GM18858 (cell line): Measurements from ENCODE around the gene NEDD4L.

Experiments used
- ATAC-seq: cut with Tn5 transposase; IDR thresholded peaks from one replicate; pipeline ENCODE4 v1.9.1; 2021; ENCODE audit not compliant: unreplicated experiment

The NEDD4L gene

DNA sequence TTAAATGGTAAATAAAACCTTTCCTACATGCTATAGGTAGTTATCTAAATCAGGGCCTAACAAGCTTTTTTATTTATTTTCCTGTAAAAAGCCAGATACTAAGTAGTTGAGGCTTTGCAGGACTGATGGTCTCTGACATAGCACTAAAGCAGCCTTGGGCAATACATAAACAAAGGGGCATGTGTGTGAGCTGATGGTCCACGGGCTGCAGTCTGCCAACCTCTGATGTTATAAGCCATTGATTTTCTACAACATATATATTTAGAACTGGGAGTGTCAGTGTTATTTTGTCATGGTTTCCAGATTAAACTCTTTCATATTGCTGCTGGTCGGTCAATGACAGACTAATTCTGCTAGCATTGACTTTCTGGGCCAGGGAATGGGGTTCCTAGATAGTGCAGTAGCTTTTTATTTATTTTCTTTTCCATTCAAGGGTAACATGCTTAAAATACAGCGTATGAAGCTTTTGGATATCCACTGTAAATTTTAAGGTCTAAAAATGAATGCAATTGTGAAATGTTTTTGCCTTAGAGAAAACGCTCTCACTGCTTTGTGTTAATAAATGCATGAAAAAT lies 134.0 kb downstream of the NEDD4L start:
- no peak for ATAC-seq

- no peak for ATAC-seq
These were observed 134.5 kb downstream of the NEDD4L start for GRCh38 chr18:58178511-58178910.

GRCh38 chr18:58180172-58180571 lies 136.1 kb downstream of the NEDD4L start:
- ATAC-seq = no peak

GRCh38 chr18:58180738-58181353 lies 136.8 kb downstream of the NEDD4L start:
- ATAC-seq = no peak

DNA sequence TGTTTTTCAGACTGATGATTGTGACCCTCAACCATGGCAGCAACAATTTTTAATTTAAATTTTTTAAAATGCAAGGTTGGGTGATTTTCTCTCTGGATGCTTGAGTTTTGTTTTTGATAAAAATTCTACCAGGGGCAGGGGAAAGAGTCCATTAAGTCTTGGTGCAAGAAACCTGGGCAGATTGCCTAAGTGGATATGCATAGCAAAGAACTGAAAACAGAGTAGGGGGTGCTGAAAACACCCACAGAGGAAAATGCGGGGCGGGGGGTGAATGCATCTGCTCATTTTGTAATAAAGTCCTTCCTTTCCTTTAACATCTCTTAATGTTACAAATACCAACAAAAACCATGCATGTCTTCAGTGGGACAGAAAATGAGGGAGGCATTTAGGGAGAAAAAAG lies 138.0 kb downstream of the NEDD4L start:
- ATAC-seq = no peak

DNA sequence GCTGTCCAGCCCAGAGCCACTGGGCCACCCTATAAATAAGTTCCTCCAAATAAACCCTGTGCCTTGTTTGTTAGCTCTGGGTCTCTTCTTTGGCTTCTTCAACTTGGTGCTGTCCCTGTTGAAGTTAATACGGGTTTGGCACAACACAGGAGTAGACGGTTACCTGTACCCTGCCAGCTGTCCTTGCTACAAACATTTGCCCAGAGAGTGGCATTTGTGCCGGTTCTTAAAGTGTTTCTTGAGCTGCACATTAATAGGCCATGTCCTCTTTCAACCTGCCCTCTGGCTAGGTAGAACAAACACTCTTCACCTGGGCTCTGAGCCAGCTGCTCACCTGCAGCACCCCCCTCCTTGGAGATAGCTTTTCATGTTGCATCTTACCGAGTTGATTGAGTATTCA lies 139.2 kb downstream of the NEDD4L start:
- ATAC-seq = no peak

DNA sequence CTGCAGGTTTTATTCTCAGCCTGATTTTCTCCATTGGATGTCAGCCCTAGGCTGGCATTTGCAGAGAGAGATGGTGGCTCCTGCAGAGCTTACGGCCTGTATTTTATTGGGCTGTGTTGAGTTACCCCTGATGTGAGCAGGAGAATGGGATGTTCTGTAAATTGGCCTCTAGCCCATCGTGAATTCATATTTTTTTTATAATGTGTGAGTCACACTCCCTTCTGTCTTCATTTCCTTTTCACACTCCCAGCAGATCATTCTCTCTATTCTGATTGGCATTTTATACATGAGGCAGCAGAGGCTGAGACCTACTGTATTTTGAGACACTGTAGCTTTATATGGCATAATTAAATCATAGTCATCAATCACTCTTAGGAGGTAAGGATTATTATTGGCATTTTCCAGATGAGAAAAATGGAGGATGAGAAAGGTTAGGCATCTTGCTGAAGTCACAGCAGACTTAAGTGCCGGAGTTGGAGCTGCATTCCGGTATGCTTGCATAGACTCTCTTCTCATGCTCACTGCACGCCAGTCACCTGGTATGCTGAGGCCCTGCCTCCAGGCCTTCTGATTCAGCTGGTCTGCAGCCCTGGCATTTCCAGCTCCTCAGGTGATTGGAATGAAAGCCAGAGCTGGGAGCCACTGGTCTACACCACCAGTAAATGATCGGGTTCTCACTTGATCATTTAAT lies 142.4 kb downstream of the NEDD4L start:
- ATAC-seq = no peak

- no peak for ATAC-seq
These were observed 143.6 kb downstream of the NEDD4L start for GRCh38 chr18:58187674-58188073.

- no peak for ATAC-seq
These were observed 145.0 kb downstream of the NEDD4L start for GRCh38 chr18:58188996-58189395.

GRCh38 chr18:58190842-58191530 lies 147.0 kb downstream of the NEDD4L start:
- no peak for ATAC-seq

- ATAC-seq = no peak
These were observed 147.6 kb downstream of the NEDD4L start for GRCh38 chr18:58191626-58192025.

- no peak for ATAC-seq
These were observed 148.5 kb downstream of the NEDD4L start for GRCh38 chr18:58192519-58192918.

DNA sequence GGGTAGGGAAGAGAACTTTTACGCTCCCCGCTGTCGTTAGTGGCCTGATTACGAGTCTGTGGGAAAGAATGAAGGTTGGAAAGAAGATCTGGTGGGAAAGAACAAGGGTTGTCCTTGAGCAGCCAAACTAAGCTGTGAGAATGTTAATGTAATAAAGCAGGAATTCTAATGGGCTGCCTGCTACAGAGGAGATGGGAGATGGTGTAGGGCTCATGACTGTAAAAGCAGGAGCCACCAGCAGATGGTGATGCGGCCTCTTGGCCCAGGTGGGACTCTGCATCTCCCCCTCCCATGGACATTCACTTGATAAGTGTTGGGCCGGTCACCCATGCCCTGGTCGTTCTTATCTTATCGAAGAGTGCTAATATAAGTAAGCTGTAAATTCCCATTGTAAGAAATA lies 150.0 kb downstream of the NEDD4L start:
- ATAC-seq = no peak

- ATAC-seq = no peak
These were observed 151.3 kb downstream of the NEDD4L start for GRCh38 chr18:58195278-58195765.

- no peak for ATAC-seq
These were observed 152.1 kb downstream of the NEDD4L start for GRCh38 chr18:58196164-58196563.

DNA sequence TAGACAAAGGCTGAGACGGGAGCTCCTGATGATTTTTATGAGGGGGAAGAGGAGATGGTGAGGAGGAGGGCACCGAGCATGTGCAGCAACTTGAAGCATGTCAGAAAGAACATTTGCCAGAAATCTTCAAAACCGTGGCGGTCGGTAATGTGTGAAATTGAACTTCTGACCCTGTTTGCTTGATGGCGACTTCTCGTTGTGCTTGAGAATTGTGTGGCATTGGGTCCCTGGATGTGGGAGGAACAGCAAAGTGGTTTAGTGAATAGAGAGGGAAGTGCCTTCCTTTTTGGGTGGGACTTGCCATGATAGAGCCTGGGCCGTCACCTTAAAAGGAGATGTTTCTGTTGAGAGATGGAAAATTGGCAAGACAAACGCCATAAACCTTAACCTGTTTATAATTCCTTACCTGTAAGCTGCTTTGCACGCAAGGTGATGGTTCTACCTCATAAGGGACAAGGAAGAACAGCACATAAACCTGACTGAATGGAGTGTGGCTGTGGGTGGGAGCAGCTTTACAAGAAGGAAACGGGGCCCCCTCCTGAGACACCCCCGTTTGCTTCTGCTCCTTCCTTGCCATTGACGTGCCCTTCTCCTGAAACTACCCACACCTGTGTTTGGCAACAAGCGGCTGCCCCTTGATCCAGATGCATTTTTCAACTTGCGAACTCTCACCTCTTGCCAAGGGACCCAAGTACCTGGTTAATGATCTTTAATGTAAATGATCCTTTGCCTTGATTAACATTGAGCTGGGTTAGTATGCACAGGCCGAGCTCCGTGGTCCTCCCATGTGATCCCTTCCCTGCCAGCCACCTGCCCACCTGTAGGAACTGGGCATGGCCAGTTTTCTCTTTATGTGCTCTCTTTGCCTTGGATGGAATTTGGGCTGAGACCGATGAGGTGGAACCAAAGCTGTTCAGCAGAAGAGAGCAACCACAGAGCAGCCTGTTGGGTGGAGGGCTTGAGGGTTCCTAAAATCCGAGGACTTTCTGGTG lies 153.2 kb downstream of the NEDD4L start:
- ATAC-seq = no peak

GRCh38 chr18:58201268-58201667 lies 157.2 kb downstream of the NEDD4L start:
- ATAC-seq = no peak

GRCh38 chr18:58201733-58202730 lies 158.0 kb downstream of the NEDD4L start:
- no peak for ATAC-seq

GRCh38 chr18:58204776-58205442 lies 160.9 kb downstream of the NEDD4L start:
- ATAC-seq = no peak
